Endothelial cell of umbilical vein (primary cell): ENCODE results near the gene ADGRG3. TPM values are rescaled to one million over a fixed set of nuclear protein-coding genes. Genes with fewer than 3 reads are reported as not detected.

Experiments used
- BruUV-seq: library from RNA; stranded (reverse); fragments of 400-500 nt; replicated peaks from 2 replicates; lab custom pipeline; 2021; lab: Mats Ljungman, UMichigan
- CTCF ChIA-PET: fragments of 300-600, 350-600 bp; sonication (Branson Sonifier 250); formaldehyde crosslinking; loops from one replicate; lab custom pipeline; 2021; ENCODE audit warnings: antibody characterized with exemption, inconsistent platforms; lab: Charles Lee
- POLR2A ChIA-PET: fragments of 300-600, 350-600 bp; sonication (Branson Sonifier 250); formaldehyde crosslinking; loops from one replicate; lab custom pipeline; 2021; ENCODE audit warnings: antibody characterized with exemption, inconsistent platforms; lab: Charles Lee
- DNase-seq: peaks from one replicate; pipeline ENCODE4 v3.0.0-alpha.2; 2011; ENCODE audit warnings: low read depth, low spot score
- FAIRE-seq: peaks from 2 replicates; lab custom pipeline; 2011; peaks lifted over from hg19 to GRCh38; lab: Jason Lieb, UNC
- H2AFZ ChIP-seq: 2 replicates; pipeline ENCODE4 v1.6.0; 2012; ENCODE audit warnings: low read depth, low read length, control low read depth, inconsistent platforms
- H3K27ac ChIP-seq: 2 replicates; pipeline ENCODE4 v1.5.1; 2011; ENCODE audit warnings: low read depth, mild to moderate bottlenecking, control low read depth, low read length, moderate library complexity; ENCODE audit not compliant: insufficient read depth
- H3K27me3 ChIP-seq, 2 experiments: 2 replicates each; pipeline versions ENCODE4 v1.6.0 to v1.6.1; 2011; ENCODE audit warnings: low read length in 2 of 2, mixed read lengths in 1 of 2; ENCODE audit not compliant: control insufficient read depth in 2 of 2, insufficient read depth in 2 of 2
- H3K36me3 ChIP-seq, 2 experiments: 2 replicates in 1 of 2; 3 replicates in 1 of 2; pipeline ENCODE4 v1.5.1; 2011; ENCODE audit warnings: low read length in 2 of 2, mild to moderate bottlenecking in 1 of 2, moderate library complexity in 1 of 2; ENCODE audit not compliant: control insufficient read depth in 2 of 2, insufficient read depth in 2 of 2; ENCODE audit errors: extremely low read depth in 1 of 2
- H3K4me1 ChIP-seq: 3 replicates; pipeline ENCODE4 v1.5.1; 2011; ENCODE audit warnings: mild to moderate bottlenecking, low read length; ENCODE audit not compliant: control insufficient read depth, insufficient read depth; ENCODE audit errors: extremely low read depth
- H3K4me2 ChIP-seq: 2 replicates; pipeline ENCODE4 v1.6.1; 2011; ENCODE audit warnings: low read length, control low read depth, mixed read lengths; ENCODE audit not compliant: insufficient read depth
- H3K4me3 ChIP-seq, 3 experiments: fragments of 200-600 bp in 1 of 3; sonication (generic), shearing (Covaris generic) in 1 of 3; replicated peaks in 1 of 3; 2 replicates each; pipeline ENCODE4 v1.5.1; 2011 to 2016; ENCODE audit warnings: control low read depth in 3 of 3, low read length in 3 of 3, mild to moderate bottlenecking in 2 of 3, inconsistent platforms in 1 of 3, low read depth in 1 of 3, moderate library complexity in 1 of 3; ENCODE audit not compliant: insufficient read depth in 1 of 3
- H3K79me2 ChIP-seq: 2 replicates; pipeline ENCODE4 v1.6.0; 2012; ENCODE audit warnings: low read length, inconsistent platforms; ENCODE audit not compliant: control insufficient read depth, insufficient read depth
- H3K9ac ChIP-seq: replicated peaks from 2 replicates; pipeline ENCODE3; 2011; ENCODE audit warnings: low read length, control low read depth; ENCODE audit not compliant: insufficient read depth; ENCODE audit errors: extremely low read depth
- H3K9me1 ChIP-seq: replicated peaks from 3 replicates; pipeline ENCODE4 v1.6.0; 2011; ENCODE audit warnings: mild to moderate bottlenecking, low read length; ENCODE audit not compliant: control insufficient read depth, insufficient read depth; ENCODE audit errors: extremely low read depth
- H3K9me3 ChIP-seq: replicated peaks from 2 replicates; pipeline ENCODE4 v1.5.1; 2012; ENCODE audit warnings: low read length, inconsistent platforms; ENCODE audit not compliant: control insufficient read depth, insufficient read depth
- H4K20me1 ChIP-seq: replicated peaks from 2 replicates; pipeline ENCODE3; 2011; ENCODE audit warnings: mild to moderate bottlenecking, low read length; ENCODE audit not compliant: control insufficient read depth, insufficient read depth; ENCODE audit errors: extremely low read depth
- CTCF ChIP-seq, 2 donors: IDR thresholded peaks; 1 replicate in 1 of 2; 2 replicates in 1 of 2; pipeline ENCODE4 v1.5.1; 2011; ENCODE audit warnings: low read length in 2 of 2, mild to moderate bottlenecking in 2 of 2, moderate library complexity in 2 of 2, control low read depth in 1 of 2, inconsistent platforms in 1 of 2, low read depth in 1 of 2; ENCODE audit not compliant: insufficient read depth in 1 of 2; ENCODE audit errors: extremely low read depth in 1 of 2
- POLR2A ChIP-seq: IDR thresholded peaks from 2 replicates; pipeline ENCODE4 v1.6.1; 2012; ENCODE audit warnings: low read depth, mild to moderate bottlenecking, control low read depth, low read length
- POLR2AphosphoS5 ChIP-seq: IDR thresholded peaks from 2 replicates; pipeline ENCODE4 v1.6.1; 2012; ENCODE audit warnings: low read depth, mild to moderate bottlenecking, control low read depth, low read length, moderate library complexity; ENCODE audit not compliant: insufficient read depth
- dilution Hi-C: fragments of 300-500 bp; cut with MboI; formaldehyde crosslinking; loops from one replicate; pipeline ENCODE4 v1.15.0; 2019; ENCODE audit warnings: low sequenced_read_pairs; ENCODE audit not compliant: extremely low pct_ligation_motif_present
- intact Hi-C: fragments of 100-400 bp; cut with micrococcal nuclease; formaldehyde crosslinking; loops from one replicate; pipeline ENCODE4 v1.10.0; 2022
- polyA plus RNA-seq, 4 experiments: library from polyadenylated mRNA; depleted of rRNA in 3 of 4; stranded (reverse) in 3 of 4; unstranded in 1 of 4; fragments of >200 nt; gene quantifications; 2 replicates each; pipeline versions ENCODE4 v1.2.1 to v1.2.3, GENCODE V29; 2011 to 2012; ENCODE audit warnings: missing spikeins in 1 of 4
- total RNA-seq: library from RNA; stranded (reverse); gene quantifications from 2 replicates; pipeline ENCODE4 v1.2.3, GENCODE V29; 2021

The ADGRG3 gene
- total and polyA plus RNA-seq, 2 donors (not counting 3 experiments of a cell fraction or from before 2014, with no cell fraction given) = not detected

GRCh38 chr16:57734925-57735754, 67.0 kb downstream of the ADGRG3 start:
- Histone ChIP-seq H3K4me3 (peak overlapping the region; percentile 72 to 93 (median 74)), H3K9me3 (no peaks in the 10 kb centered on the region), H3K9ac (peak overlapping the region; percentile 75), H2AFZ (peak overlapping the region; percentile 63), H3K27me3 (no peaks in the 10 kb centered on the region), H3K9me1 (no peaks in the 10 kb centered on the region), H3K79me2 (no peaks in the 10 kb centered on the region), H3K27ac (peak overlapping the region; percentile 81), H3K4me1 (peaks cover 19% of the 10 kb centered on the region), H4K20me1 (no peaks in the 10 kb centered on the region), H3K4me2 (peak overlapping the region; percentile 93), H3K36me3 (peaks cover 0 to 3% of the 10 kb centered on the region in 2 experiments)
- FAIRE-seq (peak; percentile 100), DNase-seq (peak; percentile 100)
- POLR2A ChIA-PET = interaction anchor here (0.6 to 1.2 kb wide), 3 partner anchors 107 to 1014 kb away, joined by 3 to 4 read pairs (median 3); partner anchors contain the start of gene ADGRG1
- CTCF ChIA-PET = interaction anchor here (0.7 to 3.6 kb wide), 10 partner anchors 10 to 387 kb away, joined by 3 to 43 read pairs (median 5); no protein-coding TSS in a partner anchor
- dilution Hi-C loops (no loop called here), intact Hi-C loops (loop anchor here (1.0 to 10.0 kb wide), 5 partner anchors 22 to 390 kb away; partner anchors contain the start of gene CFAP20)
- peak; percentile 58 for TF ChIP-seq POLR2A
- TF ChIP-seq POLR2AphosphoS5 = peak; percentile 48
- no peak for TF ChIP-seq CTCF (IDR thresholded peaks at IDR 0.05; ENCODE audit: extremely low read depth in 1 of 2, insufficient read depth in 1 of 2, low read depth in 1 of 2, low read length in 2 of 2)
- TSS peak; percentile 77 for BruUV-seq
